ENCODE measurements around the gene INTS13. TPM values are rescaled to one million over a fixed set of nuclear protein-coding genes. Genes with fewer than 3 reads are reported as not detected.

Gene INTS13
- total RNA-seq, 1 experiment from 2014 or later: 67.8 TPM

DNA sequence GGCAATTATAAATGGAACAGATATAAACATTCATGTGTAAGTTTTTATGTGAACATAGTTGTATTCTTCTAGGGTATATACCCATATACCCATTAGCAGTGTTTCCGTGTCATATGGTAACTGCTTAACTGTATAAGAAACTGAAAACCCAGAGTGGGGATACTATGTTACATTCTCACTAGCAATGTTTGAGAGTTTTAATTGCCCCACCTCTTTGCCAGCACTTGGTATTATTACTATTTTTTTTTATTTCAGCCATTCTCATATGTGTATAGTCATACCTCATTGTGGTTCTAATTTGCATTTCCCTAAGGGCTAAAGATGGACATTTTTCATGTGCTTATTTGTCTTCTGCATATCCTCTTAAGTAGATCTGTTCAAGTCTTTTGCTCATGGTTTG lies 76.1 kb downstream of the INTS13 start:
- Mint-ChIP-seq H3K9me3 (ENCODE audit: unreplicated experiment) (no peaks in the 10 kb centered on the region), H3K4me3 (ENCODE audit: unreplicated experiment) (no peak overlapping the region), H3K27me3 (ENCODE audit: insufficient read depth, unreplicated experiment) (no peaks in the 10 kb centered on the region), H3K4me1 (ENCODE audit: insufficient read depth, unreplicated experiment) (no peaks in the 10 kb centered on the region), H3K27ac (ENCODE audit: low read depth, unreplicated experiment) (no peak overlapping the region), H3K36me3 (ENCODE audit: insufficient read depth, unreplicated experiment) (no peaks in the 10 kb centered on the region)
- intact Hi-C loops (cut with micrococcal nuclease): no loop called here
- ChIA-PET CTCF (interaction anchor here (0.6 kb wide), 2 partner anchors 14 to 54 kb away, joined by 3 to 4 read pairs; no protein-coding TSS in a partner anchor), POLR2A (no interaction called here)
- no TSS peak for BruUV-seq (replicated peaks)
- TF ChIP-seq, protein P1, sequence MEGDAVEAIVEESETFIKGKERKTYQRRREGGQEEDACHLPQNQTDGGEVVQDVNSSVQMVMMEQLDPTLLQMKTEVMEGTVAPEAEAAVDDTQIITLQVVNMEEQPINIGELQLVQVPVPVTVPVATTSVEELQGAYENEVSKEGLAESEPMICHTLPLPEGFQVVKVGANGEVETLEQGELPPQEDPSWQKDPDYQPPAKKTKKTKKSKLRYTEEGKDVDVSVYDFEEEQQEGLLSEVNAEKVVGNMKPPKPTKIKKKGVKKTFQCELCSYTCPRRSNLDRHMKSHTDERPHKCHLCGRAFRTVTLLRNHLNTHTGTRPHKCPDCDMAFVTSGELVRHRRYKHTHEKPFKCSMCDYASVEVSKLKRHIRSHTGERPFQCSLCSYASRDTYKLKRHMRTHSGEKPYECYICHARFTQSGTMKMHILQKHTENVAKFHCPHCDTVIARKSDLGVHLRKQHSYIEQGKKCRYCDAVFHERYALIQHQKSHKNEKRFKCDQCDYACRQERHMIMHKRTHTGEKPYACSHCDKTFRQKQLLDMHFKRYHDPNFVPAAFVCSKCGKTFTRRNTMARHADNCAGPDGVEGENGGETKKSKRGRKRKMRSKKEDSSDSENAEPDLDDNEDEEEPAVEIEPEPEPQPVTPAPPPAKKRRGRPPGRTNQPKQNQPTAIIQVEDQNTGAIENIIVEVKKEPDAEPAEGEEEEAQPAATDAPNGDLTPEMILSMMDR (IDR thresholded peaks at IDR 0.05; ENCODE audit: unreplicated experiment): no peak
- DNase-seq (ENCODE audit: unreplicated experiment): no peak

- no TSS peak for BruUV-seq (replicated peaks)
- no peaks in the 10 kb centered on the region for H3K9me3 Mint-ChIP-seq (ENCODE audit: unreplicated experiment)
- peaks cover 9% of the 10 kb centered on the region for H3K4me1 Mint-ChIP-seq (ENCODE audit: insufficient read depth, unreplicated experiment)
- no peak overlapping the region for H3K4me3 Mint-ChIP-seq (ENCODE audit: unreplicated experiment)
- H3K27ac Mint-ChIP-seq (ENCODE audit: low read depth, unreplicated experiment): no peak overlapping the region
- H3K36me3 Mint-ChIP-seq (ENCODE audit: insufficient read depth, unreplicated experiment): no peaks in the 10 kb centered on the region
- TF ChIP-seq, protein P1 (IDR thresholded peaks at IDR 0.05; ENCODE audit: unreplicated experiment): no peak
- H3K27me3 Mint-ChIP-seq (ENCODE audit: insufficient read depth, unreplicated experiment): no peaks in the 10 kb centered on the region
- CTCF ChIA-PET: interaction anchor here (0.6 to 4.6 kb wide), 7 partner anchors 11 to 84 kb away, joined by 3 to 32 read pairs (median 3); no protein-coding TSS in a partner anchor
- intact Hi-C loops (cut with micrococcal nuclease): loop anchor here (2.0 kb wide), 1 partner anchor 149 kb away; no protein-coding TSS in a partner anchor
- DNase-seq (ENCODE audit: unreplicated experiment): no peak
- POLR2A ChIA-PET: no interaction called here
These were observed 80.2 kb downstream of the INTS13 start for GRCh38 chr12:26857465-26858176.

GRCh38 chr12:26855337-26855736 lies 82.4 kb downstream of the INTS13 start:
- Mint-ChIP-seq H3K27me3 (ENCODE audit: insufficient read depth, unreplicated experiment) (no peaks in the 10 kb centered on the region), H3K9me3 (ENCODE audit: unreplicated experiment) (no peaks in the 10 kb centered on the region), H3K27ac (ENCODE audit: low read depth, unreplicated experiment) (no peak overlapping the region), H3K36me3 (ENCODE audit: insufficient read depth, unreplicated experiment) (no peaks in the 10 kb centered on the region), H3K4me3 (ENCODE audit: unreplicated experiment) (no peak overlapping the region), H3K4me1 (ENCODE audit: insufficient read depth, unreplicated experiment) (peaks cover 9% of the 10 kb centered on the region)
- ChIA-PET POLR2A (interaction anchor here (0.6 to 1.6 kb wide), 4 partner anchors 13 to 102 kb away, joined by 3 to 8 read pairs (median 4); no protein-coding TSS in a partner anchor), CTCF (interaction anchor here (0.6 to 4.6 kb wide), 10 partner anchors 9 to 754 kb away, joined by 3 to 32 read pairs (median 3); no protein-coding TSS in a partner anchor)
- DNase-seq (ENCODE audit: unreplicated experiment): no peak
- intact Hi-C loops (cut with micrococcal nuclease): no loop called here
- BruUV-seq (replicated peaks): no TSS peak
- TF ChIP-seq, protein P1 (IDR thresholded peaks at IDR 0.05; ENCODE audit: unreplicated experiment): no peak

Other genes with a start within 250 kb of the INTS13 start
- gene ITPR2, start 104.8 kb downstream of the INTS13 start, total RNA-seq (2022): 14.3 and 15.7 TPM in 2 replicates
- 40.6 and 44.6 TPM in 2 replicates for gene FGFR1OP2, start 489 bp upstream of the INTS13 start, total RNA-seq (2022)
- gene TM7SF3, start 76.4 kb upstream of the INTS13 start, total RNA-seq (2022): 112 and 119 TPM in 2 replicates
- 43.9 and 50.0 TPM in 2 replicates for gene MED21, start 84.6 kb upstream of the INTS13 start, total RNA-seq (2022)
- not detected in 2 replicates for gene C12orf71, start 144.6 kb upstream of the INTS13 start, total RNA-seq (2022)